Mammary epithelial cell (primary cell): ENCODE data around the gene HSPA1L.

Experiments used
- CTCF ChIP-seq, 2 donors: IDR thresholded peaks in 1 of 2; conservative IDR thresholded peaks in 1 of 2; 2 replicates each; pipeline ENCODE4 v1.5.1; 2011 to 2012; ENCODE audit warnings: inconsistent platforms in 2 of 2, low read length in 2 of 2, mild to moderate bottlenecking in 2 of 2, control low read depth in 1 of 2, low read depth in 1 of 2; ENCODE audit not compliant: insufficient read depth in 1 of 2; ENCODE audit errors: extremely low read depth in 1 of 2
- EZH2 ChIP-seq: IDR thresholded peaks from 2 replicates; pipeline ENCODE4 v1.6.1; 2012; ENCODE audit warnings: low read length, inconsistent platforms, borderline replicate concordance

GRCh38 chr6:31775633-31776484 lies 39.2 kb downstream of the HSPA1L start:
- no peak for TF ChIP-seq CTCF (conservative IDR thresholded peaks at IDR 0.05 in 1 of 2, IDR thresholded peaks at IDR 0.05 in 1 of 2; ENCODE audit: extremely low read depth in 1 of 2, insufficient read depth in 1 of 2, low read depth in 1 of 2, low read length in 2 of 2)
- no peak for TF ChIP-seq EZH2
